GM12872 (cell line): ENCODE results near the gene MAGEC1.

Source experiments
- CTCF ChIP-seq: IDR thresholded peaks from 3 replicates; pipeline ENCODE4 v1.5.1; 2011; ENCODE audit warnings: low read depth, mild to moderate bottlenecking, low read length, moderate library complexity; ENCODE audit not compliant: insufficient read depth

Gene MAGEC1

GRCh38 chrX:141947350-141947749, 43.7 kb downstream of the MAGEC1 start:
- TF ChIP-seq CTCF: no peak

- TF ChIP-seq CTCF: no peak
Observed at GRCh38 chrX:141952603-141953002, 48.9 kb downstream of the MAGEC1 start.

- no peak for TF ChIP-seq CTCF
Observed at GRCh38 chrX:141958675-141959074, 55.0 kb downstream of the MAGEC1 start.
